ENCODE data around the gene CCNY.
A peak's percentile ranks its signal among the peaks of the same experiment; 100 is the strongest.

The CCNY gene

GRCh38 chr10:35453855-35454532 is 117.7 kb downstream of the CCNY start:
- TF ChIP-seq CTCF (IDR thresholded peaks at IDR 0.05) = no peak

GRCh38 chr10:35456153-35456720 is 119.9 kb downstream of the CCNY start:
- Histone ChIP-seq H3K4me3 (ENCODE audit: low read depth in 1 of 2, low read length in 1 of 2) (no peak overlapping the region), H3K27me3 (no peaks in the 10 kb centered on the region), H3K27ac (peak overlapping the region; percentile 33), H3K4me1 (ENCODE audit: control insufficient read depth in 1 of 2, insufficient read depth in 1 of 2, low read depth in 1 of 2, low read length in 1 of 2) (peaks cover 43 to 48% of the 10 kb centered on the region in 2 experiments), H3K36me3 (no peaks in the 10 kb centered on the region), H3K9me3 (no peaks in the 10 kb centered on the region)
- TF ChIP-seq CTCF (IDR thresholded peaks at IDR 0.05) = no peak

More at GRCh38 chr10:35453855-35454532, 117.7 kb downstream of the CCNY start:
- Histone ChIP-seq H3K27me3 (no peaks in the 10 kb centered on the region), H3K36me3 (no peaks in the 10 kb centered on the region), H3K4me1 (ENCODE audit: control insufficient read depth in 1 of 2, insufficient read depth in 1 of 2, low read depth in 1 of 2, low read length in 1 of 2) (peaks cover 65 to 70% of the 10 kb centered on the region in 2 experiments), H3K9me3 (no peaks in the 10 kb centered on the region), H3K4me3 (ENCODE audit: low read depth in 1 of 2, low read length in 1 of 2) (peak overlapping the region; percentile 0 to 42), H3K27ac (peak overlapping the region; percentile 68)

- H3K4me1 ChIP-seq (ENCODE audit: control insufficient read depth in 1 of 2, insufficient read depth in 1 of 2, low read depth in 1 of 2, low read length in 1 of 2) = peaks cover 37 to 42% of the 10 kb centered on the region in 2 experiments
- no peaks in the 10 kb centered on the region for H3K9me3 ChIP-seq
- no peak overlapping the region for H3K4me3 ChIP-seq (ENCODE audit: low read depth in 1 of 2, low read length in 1 of 2)
- H3K27ac ChIP-seq = no peak overlapping the region
- TF ChIP-seq CTCF (IDR thresholded peaks at IDR 0.05) = no peak
- H3K27me3 ChIP-seq = no peaks in the 10 kb centered on the region
- H3K36me3 ChIP-seq = no peaks in the 10 kb centered on the region
Measured at GRCh38 chr10:35456784-35457183, 120.5 kb downstream of the CCNY start.

- no peak for TF ChIP-seq CTCF (IDR thresholded peaks at IDR 0.05)
- Histone ChIP-seq H3K36me3 (no peaks in the 10 kb centered on the region), H3K27ac (no peak overlapping the region), H3K4me1 (ENCODE audit: control insufficient read depth in 1 of 2, insufficient read depth in 1 of 2, low read depth in 1 of 2, low read length in 1 of 2) (peaks cover 26 to 37% of the 10 kb centered on the region in 2 experiments), H3K4me3 (ENCODE audit: low read depth in 1 of 2, low read length in 1 of 2) (no peak overlapping the region), H3K27me3 (no peaks in the 10 kb centered on the region), H3K9me3 (no peaks in the 10 kb centered on the region)
Measured at GRCh38 chr10:35458500-35459448, 122.5 kb downstream of the CCNY start.

- Histone ChIP-seq H3K4me1 (ENCODE audit: control insufficient read depth in 1 of 2, insufficient read depth in 1 of 2, low read depth in 1 of 2, low read length in 1 of 2) (peaks cover 26 to 37% of the 10 kb centered on the region in 2 experiments), H3K9me3 (no peaks in the 10 kb centered on the region), H3K27me3 (no peaks in the 10 kb centered on the region), H3K36me3 (no peaks in the 10 kb centered on the region), H3K27ac (no peak overlapping the region), H3K4me3 (ENCODE audit: low read depth in 1 of 2, low read length in 1 of 2) (no peak overlapping the region)
- no peak for TF ChIP-seq CTCF (IDR thresholded peaks at IDR 0.05)
Measured at GRCh38 chr10:35459449-35459847, 123.1 kb downstream of the CCNY start.

All from neutrophil (primary cell).